GM12878 (cell line): ENCODE data around the gene LHFPL3. TPM values are rescaled to one million over a fixed set of nuclear protein-coding genes. Genes with fewer than 3 reads are reported as not detected.

Experiments used
- ATAC-seq: fragments of 200-7000 bp; cut with Tn5 transposase; 3 replicates; pipeline ENCODE4 v1.9.1; 2020; ENCODE audit warnings: mild to moderate bottlenecking, moderate library complexity
- BruUV-seq: library from RNA; stranded (reverse); fragments of 400-500 nt; replicated peaks from 2 replicates; lab custom pipeline; 2021; lab: Mats Ljungman, UMichigan
- CTCF ChIA-PET: fragments of 300-600 bp; sonication (Branson Sonifier 250); formaldehyde crosslinking; extraction: SDS; loops from one replicate; lab custom pipeline; 2021; ENCODE audit warnings: inconsistent platforms; lab: Yijun Ruan, JAX
- POLR2A ChIA-PET: fragments of 350-600 bp; formaldehyde crosslinking; extraction: SDS; loops from one replicate; lab custom pipeline; 2021; ENCODE audit warnings: inconsistent platforms; lab: Charles Lee
- RAD21 ChIA-PET: fragments of 300-600 bp; sonication (Branson Sonifier 250); formaldehyde crosslinking; loops from one replicate; lab custom pipeline; 2023; ENCODE audit warnings: antibody characterized with exemption; ENCODE audit not compliant: unreplicated experiment; lab: Charles Lee
- SMC1A ChIA-PET: fragments of 300-600 bp; sonication (Branson Sonifier 250); formaldehyde crosslinking; loops from one replicate; lab custom pipeline; 2023; ENCODE audit not compliant: unreplicated experiment, uncharacterized antibody; lab: Charles Lee
- DNase-seq: peaks from one replicate; pipeline ENCODE4 v3.0.0-alpha.2; 2011; ENCODE audit warnings: low read depth, low spot score
- FAIRE-seq: peaks from 3 replicates; lab custom pipeline; 2011; peaks lifted over from hg19 to GRCh38; lab: Jason Lieb, UNC
- H2AFZ ChIP-seq: 2 replicates; pipeline ENCODE4 v1.6.0; 2011; ENCODE audit warnings: low read depth, low read length, control low read depth; ENCODE audit not compliant: control insufficient read depth
- H3K27ac ChIP-seq: 2 replicates; pipeline ENCODE4 v1.5.1; 2011; ENCODE audit warnings: control low read depth; ENCODE audit not compliant: control insufficient read depth, insufficient read depth
- H3K27me3 ChIP-seq, 2 experiments: replicated peaks in 1 of 2; 2 replicates each; pipeline versions ENCODE4 v1.6.0 to v1.6.1; 2011; ENCODE audit warnings: low read length in 1 of 2; ENCODE audit not compliant: control insufficient read depth in 2 of 2, insufficient read depth in 2 of 2
- H3K36me3 ChIP-seq, 2 experiments: 2 replicates each; pipeline ENCODE4 v1.5.1; 2011; ENCODE audit warnings: low read length in 1 of 2; ENCODE audit not compliant: control insufficient read depth in 2 of 2, insufficient read depth in 2 of 2
- H3K4me1 ChIP-seq: 2 replicates; pipeline ENCODE4 v1.6.1; 2011; ENCODE audit warnings: mild to moderate bottlenecking, low read length, moderate library complexity, mixed read lengths; ENCODE audit not compliant: control insufficient read depth, insufficient read depth
- H3K4me2 ChIP-seq: 2 replicates; pipeline ENCODE4 v1.6.0; 2011; ENCODE audit warnings: control low read depth; ENCODE audit not compliant: control insufficient read depth, insufficient read depth
- H3K4me3 ChIP-seq: fragments of 200-600 bp; sonication (generic); 2 replicates; pipeline ENCODE4 v1.5.1; 2016
- H3K79me2 ChIP-seq: 2 replicates; pipeline ENCODE4 v1.6.0; 2011; ENCODE audit warnings: low read length; ENCODE audit not compliant: control insufficient read depth, insufficient read depth
- H3K9ac ChIP-seq: 2 replicates; pipeline ENCODE4 v1.8.0; 2011; ENCODE audit warnings: low read length, control low read depth, mixed read lengths; ENCODE audit not compliant: control insufficient read depth, insufficient read depth
- H3K9me3 ChIP-seq: replicated peaks from 3 replicates; pipeline ENCODE4 v1.5.1; 2011; ENCODE audit warnings: mild to moderate bottlenecking, low read length; ENCODE audit not compliant: control insufficient read depth, insufficient read depth
- H4K20me1 ChIP-seq: 2 replicates; pipeline ENCODE4 v1.6.0; 2011; ENCODE audit not compliant: control insufficient read depth, insufficient read depth
- BACH1 ChIP-seq: fragments of 450-650 bp; IDR thresholded peaks from 2 replicates; pipeline ENCODE4 v1.6.1; 2017; ENCODE audit warnings: mild to moderate bottlenecking, borderline replicate concordance
- BMI1 ChIP-seq: fragments of 450-650 bp; IDR thresholded peaks from 2 replicates; pipeline ENCODE4 v1.6.1; 2016; ENCODE audit warnings: mild to moderate bottlenecking, moderate library complexity, borderline replicate concordance
- CBX5 ChIP-seq: sonication (generic); IDR thresholded peaks from 2 replicates; pipeline ENCODE4 v1.6.1; 2016; ENCODE audit warnings: low read depth, moderate library complexity, mild to moderate bottlenecking, inconsistent platforms
- CEBPZ ChIP-seq: fragments of 150-350 bp; IDR thresholded peaks from 2 replicates; pipeline ENCODE4 v1.6.1; 2016; ENCODE audit warnings: low read depth, low read length
- CHD1 ChIP-seq: IDR thresholded peaks from 2 replicates; pipeline ENCODE4 v1.6.1; 2012; ENCODE audit warnings: low read depth, low read length, improper control_type of control experiment
- IRF3 ChIP-seq: fragments of 450-650 bp; IDR thresholded peaks from 2 replicates; pipeline ENCODE4 v1.6.1; 2014; ENCODE audit warnings: mild to moderate bottlenecking
- JUNB ChIP-seq: IDR thresholded peaks from 2 replicates; pipeline ENCODE4 v1.6.1; 2016; ENCODE audit warnings: antibody characterized with exemption, mild to moderate bottlenecking
- PBX3 ChIP-seq: IDR thresholded peaks from 2 replicates; pipeline ENCODE4 v1.6.1; 2011; ENCODE audit warnings: mild to moderate bottlenecking, low read depth, low read length, moderate library complexity; ENCODE audit not compliant: insufficient replicate concordance
- POLR2AphosphoS5 ChIP-seq: IDR thresholded peaks from 2 replicates; pipeline ENCODE4 v1.6.1; 2011; ENCODE audit warnings: mild to moderate bottlenecking, low read length, inconsistent platforms
- RBBP5 ChIP-seq: fragments of 200-600 bp; sonication (generic); conservative IDR thresholded peaks from 2 replicates; pipeline ENCODE4 v1.6.1; 2016
- SMC3 ChIP-seq: IDR thresholded peaks from 2 replicates; pipeline ENCODE4 v1.6.1; 2011; ENCODE audit warnings: low read length, improper control_type of control experiment, borderline replicate concordance
- SP1 ChIP-seq: IDR thresholded peaks from one replicate; pipeline ENCODE4 v1.6.1; 2011; ENCODE audit warnings: low read depth, low read length
- TBL1XR1 ChIP-seq: IDR thresholded peaks from 2 replicates; pipeline ENCODE4 v1.6.1; 2012; ENCODE audit warnings: low read depth, low read length, improper control_type of control experiment
- ZBTB33 ChIP-seq: fragments of 450-650 bp; IDR thresholded peaks from 2 replicates; pipeline ENCODE4 v1.6.1; 2017; ENCODE audit warnings: mild to moderate bottlenecking
- ZNF274 ChIP-seq: IDR thresholded peaks from one replicate; pipeline ENCODE4 v1.8.0; 2011; ENCODE audit not compliant: insufficient read length, insufficient read depth
- WGBS: methylation state at CpG from one replicate; pipeline ENCODE4 v1.1.6; 2016; ENCODE audit warnings: low lambda C conversion rate; ENCODE audit not compliant: insufficient replicate concordance, insufficient coverage; ENCODE audit errors: missing lambda C conversion rate; 5-methylcytosine and 5-hydroxymethylcytosine counted together
- in situ Hi-C: fragments of 300-500 bp; cut with MboI; formaldehyde crosslinking; loops from 9 replicates; pipeline ENCODE4 v1.14.3; 2018; ENCODE audit warnings: mixed read lengths
- intact Hi-C: fragments of 100-400 bp; cut with micrococcal nuclease; formaldehyde crosslinking; loops from one replicate; pipeline ENCODE4 v1.14.2; 2022; ENCODE audit not compliant: unreplicated experiment
- polyA plus RNA-seq, 11 experiments: library from polyadenylated mRNA; depleted of rRNA in 4 of 11; unstranded in 6 of 11; stranded (reverse) in 5 of 11; fragments of >200 nt; fragmentation: Nextera tagmentation in 4 of 11; fragmentation: Illumina TruSeq in 1 of 11; extraction: Ambion mirVana in 4 of 11; extraction: Trizol in 1 of 11; gene quantifications; 1 replicate in 1 of 11; 2 replicates in 10 of 11; pipeline versions ENCODE4 v1.2.1 to v1.2.3, GENCODE V29; 2011 to 2016; ENCODE audit warnings: inconsistent platforms in 2 of 11, missing spikeins in 2 of 11, low read depth in 1 of 11
- total RNA-seq, 4 experiments: library from RNA; depleted of rRNA in 3 of 4; stranded (reverse); fragments of >200 nt in 3 of 4; fragmentation: Illumina TruSeq in 1 of 4; extraction: Trizol in 1 of 4; gene quantifications; 2 replicates each; pipeline versions ENCODE4 v1.2.1 to v1.2.3, GENCODE V29; 2013 to 2021

Gene LHFPL3
- total and polyA plus RNA-seq, 10 of the 15 experiments (the other 5 are each of a cell fraction or from before 2014, with no cell fraction given): 0.09 TPM; not detected in 9

- no peaks in the 10 kb centered on the region for H3K27me3 ChIP-seq
- SMC1A ChIA-PET: interaction anchor here (0.6 to 11.6 kb wide), 21 partner anchors 13 to 667 kb away, joined by 3 to 413 read pairs (median 4); no protein-coding TSS in a partner anchor
- no peak overlapping the region for H3K4me3 ChIP-seq
- in situ Hi-C loops: loop anchor here (5.0 kb wide), 1 partner anchor 690 kb away; no protein-coding TSS in a partner anchor
- DNase-seq (no peak), FAIRE-seq (no peak), ATAC-seq (no peak)
- H3K27ac ChIP-seq: no peak overlapping the region
- H2AFZ ChIP-seq: no peak overlapping the region
- H4K20me1 ChIP-seq: no peaks in the 10 kb centered on the region
- H3K79me2 ChIP-seq: no peaks in the 10 kb centered on the region
- 73% methylated on average over 5 of the region's 5 CpGs for WGBS
- no peak overlapping the region for H3K9ac ChIP-seq
- H3K9me3 ChIP-seq: no peaks in the 10 kb centered on the region
- intact Hi-C loops: loop anchor here (1.0 to 10.0 kb wide), 7 partner anchors 23 to 666 kb away; no protein-coding TSS in a partner anchor
- RAD21 ChIA-PET: interaction anchor here (0.6 to 8.9 kb wide), 15 partner anchors 18 to 667 kb away, joined by 3 to 147 read pairs (median 4); no protein-coding TSS in a partner anchor
- H3K36me3 ChIP-seq: no peaks in the 10 kb centered on the region
- POLR2A ChIA-PET: interaction anchor here (0.8 to 1.9 kb wide), 2 partner anchors 61 to 62 kb away, joined by 3 to 5 read pairs; no protein-coding TSS in a partner anchor
- H3K4me1 ChIP-seq: peaks cover 6% of the 10 kb centered on the region; the same call in 1 of the 2 replicates
- no TSS peak for BruUV-seq
- CTCF ChIA-PET: interaction anchor here (0.7 to 15.6 kb wide), 31 partner anchors 17 to 672 kb away, joined by 3 to 581 read pairs (median 4); no protein-coding TSS in a partner anchor
- H3K4me2 ChIP-seq: no peak overlapping the region
- TF ChIP-seq BACH1 (no peak), SP1 (no peak), CBX5 (no peak), SMC3 (no peak), JUNB (no peak), CEBPZ (no peak), POLR2AphosphoS5 (no peak), ZBTB33 (no peak), PBX3 (no peak), ZNF274 (no peak), RBBP5 (no peak), IRF3 (no peak), BMI1 (no peak), CHD1 (no peak), TBL1XR1 (no peak)
These were observed 594.0 kb downstream of the LHFPL3 start for GRCh38 chr7:104922182-104923009.
